Measurements from ENCODE around the gene PRMT5. TPM values are rescaled to one million over a fixed set of nuclear protein-coding genes. Genes with fewer than 3 reads are reported as not detected.

PRMT5 gene
- total and polyA plus RNA-seq, 9 donors: 41.8 to 85.2 (median 69.1) TPM

DNA sequence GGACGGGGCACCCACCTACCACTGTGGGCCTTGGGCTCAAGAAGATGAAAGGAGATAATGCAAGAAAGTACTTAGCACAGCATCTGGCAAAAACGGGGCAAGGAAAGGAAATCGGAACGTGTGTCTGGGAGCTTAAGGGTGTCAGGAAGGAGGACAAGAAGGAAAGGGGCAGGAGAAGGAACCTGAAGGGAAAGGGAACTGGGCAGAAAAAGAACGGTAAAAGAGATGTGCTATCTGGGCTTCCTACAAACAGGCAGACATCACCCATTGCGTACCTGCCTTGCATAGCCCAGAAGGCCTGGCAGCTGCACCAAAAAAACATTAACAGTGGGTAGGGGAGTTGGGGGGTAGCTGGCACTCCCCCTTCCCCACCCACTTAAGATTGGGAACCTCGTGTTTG, 47.1 kb downstream of the PRMT5 start:
- 27% methylated on average over 4 of the region's 7 CpGs for WGBS (ENCODE audit: insufficient coverage)

DNA sequence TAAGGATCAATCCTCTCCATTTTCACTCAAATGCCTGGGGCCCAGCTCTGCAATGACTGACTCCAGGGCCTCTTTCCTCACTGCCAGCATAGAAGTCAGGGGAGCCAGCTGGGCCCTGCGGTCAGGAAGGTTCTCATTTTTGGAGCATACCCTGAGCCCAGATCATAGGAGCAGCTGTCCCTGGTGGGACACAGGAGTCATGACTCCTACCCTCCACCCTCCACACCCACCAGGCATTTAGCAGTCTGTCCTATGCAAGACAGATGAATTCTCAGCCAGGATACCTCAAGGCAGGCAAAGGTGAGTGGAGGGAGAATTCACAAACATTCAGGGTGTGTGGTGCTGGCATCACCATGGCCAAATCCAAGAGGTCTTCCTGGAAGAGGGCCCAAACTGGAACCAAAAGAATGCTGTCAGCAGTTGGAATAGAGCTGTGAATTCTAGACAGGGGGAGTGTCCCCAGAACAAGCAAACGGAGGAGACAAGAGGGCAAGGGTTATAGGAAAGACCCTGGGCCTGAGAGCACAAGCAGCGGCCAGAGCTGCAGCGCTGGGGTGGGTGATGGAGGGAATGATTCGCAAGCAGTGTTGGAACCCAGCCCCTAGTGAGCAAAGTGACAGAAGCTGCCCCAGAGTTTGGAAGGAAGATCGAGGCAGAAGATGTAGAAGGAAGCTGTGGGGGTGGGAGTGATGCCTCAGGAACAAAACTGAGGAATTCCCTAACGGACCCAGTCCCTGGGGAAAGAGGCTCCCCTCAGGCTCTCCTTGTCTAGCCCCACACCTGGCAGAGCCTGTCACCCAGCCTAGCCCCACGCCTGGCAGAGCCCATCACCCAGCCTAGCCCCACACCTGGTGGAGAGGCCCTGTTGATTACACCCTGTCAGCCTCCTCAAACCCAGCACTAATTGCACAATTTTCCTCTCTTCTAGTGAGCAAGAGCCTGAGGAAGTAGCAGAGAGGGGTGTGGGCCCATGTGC, 50.6 kb downstream of the PRMT5 start:
- H3K27me3 ChIP-seq (ENCODE audit: control insufficient read depth, insufficient read depth, low read length): peaks cover 12% of the 10 kb centered on the region
- no peaks in the 10 kb centered on the region for H3K9me3 ChIP-seq (replicated peaks; ENCODE audit: control insufficient read depth, low read depth, low read length)
- no peak overlapping the region for H3K27ac ChIP-seq (ENCODE audit: low read length)
- peaks cover 15% of the 10 kb centered on the region for H3K4me1 ChIP-seq (ENCODE audit: control insufficient read depth, insufficient read depth, low read length)
- H3K4me3 ChIP-seq (ENCODE audit: low read length): no peak overlapping the region
- no peak for DNase-seq
- WGBS (ENCODE audit: insufficient coverage): 71% methylated on average over 4 of the region's 8 CpGs
- peaks cover 50% of the 10 kb centered on the region for H3K36me3 ChIP-seq (ENCODE audit: control insufficient read depth, insufficient read depth, low read length)

More for the DNA sequence above, 47.1 kb downstream of the PRMT5 start:
- Histone ChIP-seq H3K9me3 (replicated peaks; ENCODE audit: control insufficient read depth, low read depth, low read length) (no peaks in the 10 kb centered on the region), H3K4me3 (ENCODE audit: low read length) (no peak overlapping the region), H3K27ac (ENCODE audit: low read length) (no peak overlapping the region), H3K36me3 (ENCODE audit: control insufficient read depth, insufficient read depth, low read length) (peaks cover 16% of the 10 kb centered on the region), H3K27me3 (ENCODE audit: control insufficient read depth, insufficient read depth, low read length) (peaks cover 15% of the 10 kb centered on the region), H3K4me1 (ENCODE audit: control insufficient read depth, insufficient read depth, low read length) (peaks cover 28% of the 10 kb centered on the region)
- no peak for DNase-seq

GRCh38 chr14:22877000-22877501, 52.1 kb downstream of the PRMT5 start:
- peaks cover 9% of the 10 kb centered on the region for H3K4me1 ChIP-seq (ENCODE audit: control insufficient read depth, insufficient read depth, low read length)
- peaks cover 54% of the 10 kb centered on the region for H3K36me3 ChIP-seq (ENCODE audit: control insufficient read depth, insufficient read depth, low read length)
- peaks cover under 1% of the 10 kb centered on the region for H3K27me3 ChIP-seq (ENCODE audit: control insufficient read depth, insufficient read depth, low read length)
- no peaks in the 10 kb centered on the region for H3K9me3 ChIP-seq (replicated peaks; ENCODE audit: control insufficient read depth, low read depth, low read length)
- no peak overlapping the region for H3K4me3 ChIP-seq (ENCODE audit: low read length)
- WGBS (ENCODE audit: insufficient coverage): 92% methylated on average over 18 of the region's 22 CpGs
- no peak overlapping the region for H3K27ac ChIP-seq (ENCODE audit: low read length)
- DNase-seq: no peak

- H3K36me3 ChIP-seq (ENCODE audit: control insufficient read depth, insufficient read depth, low read length): peaks cover 54% of the 10 kb centered on the region
- 94% methylated on average over 20 of the region's 20 CpGs for WGBS (ENCODE audit: insufficient coverage)
Observed at GRCh38 chr14:22875748-22876319, 53.3 kb downstream of the PRMT5 start.

GRCh38 chr14:22875003-22875747, 54.0 kb downstream of the PRMT5 start:
- Histone ChIP-seq H3K36me3 (ENCODE audit: control insufficient read depth, insufficient read depth, low read length) (peaks cover 54% of the 10 kb centered on the region), H3K4me1 (ENCODE audit: control insufficient read depth, insufficient read depth, low read length) (peaks cover 14% of the 10 kb centered on the region), H3K9me3 (replicated peaks; ENCODE audit: control insufficient read depth, low read depth, low read length) (no peaks in the 10 kb centered on the region), H3K27me3 (ENCODE audit: control insufficient read depth, insufficient read depth, low read length) (no peaks in the 10 kb centered on the region), H3K27ac (ENCODE audit: low read length) (no peak overlapping the region), H3K4me3 (ENCODE audit: low read length) (no peak overlapping the region)
- 89% methylated on average over 15 of the region's 15 CpGs for WGBS (ENCODE audit: insufficient coverage)
- DNase-seq: no peak

More at GRCh38 chr14:22875748-22876319, 53.3 kb downstream of the PRMT5 start:
- H3K4me3 ChIP-seq (ENCODE audit: low read length): no peak overlapping the region
- no peaks in the 10 kb centered on the region for H3K27me3 ChIP-seq (ENCODE audit: control insufficient read depth, insufficient read depth, low read length)
- no peak for DNase-seq
- H3K9me3 ChIP-seq (replicated peaks; ENCODE audit: control insufficient read depth, low read depth, low read length): no peaks in the 10 kb centered on the region
- no peak overlapping the region for H3K27ac ChIP-seq (ENCODE audit: low read length)
- peaks cover 10% of the 10 kb centered on the region for H3K4me1 ChIP-seq (ENCODE audit: control insufficient read depth, insufficient read depth, low read length)

DNA sequence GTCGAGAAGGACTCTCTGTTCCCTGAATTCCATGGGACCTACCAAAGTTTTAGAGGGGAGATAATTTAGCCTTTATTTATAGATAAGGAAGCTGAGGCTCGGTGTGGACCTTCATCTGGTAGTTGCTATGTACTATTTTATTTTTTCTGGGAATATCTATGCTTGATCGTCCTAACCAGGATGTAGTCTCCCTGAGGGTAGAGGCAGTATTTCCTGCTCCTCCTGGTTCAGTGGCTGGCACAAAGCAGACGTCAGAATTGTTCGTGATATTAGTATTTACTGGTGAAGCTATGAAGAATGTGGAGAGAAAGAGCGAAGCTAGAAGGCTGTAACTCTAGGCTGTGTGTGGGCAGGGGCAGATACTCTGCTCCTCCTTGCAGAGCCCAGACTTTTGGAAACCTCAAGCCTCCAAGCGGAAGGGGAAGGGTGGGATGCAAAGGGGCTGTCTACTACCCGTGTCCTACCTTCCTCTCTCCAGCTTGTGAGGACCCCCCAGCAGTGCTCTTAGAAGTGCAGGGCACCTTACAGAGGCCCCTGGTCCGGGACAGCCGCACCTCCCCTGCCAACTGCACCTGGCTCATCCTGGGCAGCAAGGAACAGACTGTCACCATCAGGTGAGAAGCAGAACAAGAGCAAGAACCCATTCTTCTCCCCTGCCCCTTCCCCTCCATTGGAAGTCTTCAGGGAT, 56.2 kb downstream of the PRMT5 start:
- DNase-seq: no peak
- Histone ChIP-seq H3K27me3 (ENCODE audit: control insufficient read depth, insufficient read depth, low read length) (no peaks in the 10 kb centered on the region), H3K36me3 (ENCODE audit: control insufficient read depth, insufficient read depth, low read length) (peaks cover 46% of the 10 kb centered on the region), H3K9me3 (replicated peaks; ENCODE audit: control insufficient read depth, low read depth, low read length) (no peaks in the 10 kb centered on the region), H3K27ac (ENCODE audit: low read length) (peak overlapping the region; percentile 97), H3K4me1 (ENCODE audit: control insufficient read depth, insufficient read depth, low read length) (peaks cover 14% of the 10 kb centered on the region), H3K4me3 (ENCODE audit: low read length) (peak overlapping the region; percentile 87)
- WGBS (ENCODE audit: insufficient coverage): 47% methylated on average over 6 of the region's 10 CpGs

- peak; percentile 92 for DNase-seq
- Histone ChIP-seq H3K27me3 (ENCODE audit: control insufficient read depth, insufficient read depth, low read length) (no peaks in the 10 kb centered on the region), H3K27ac (ENCODE audit: low read length) (peak overlapping the region; percentile 97), H3K4me1 (ENCODE audit: control insufficient read depth, insufficient read depth, low read length) (peaks cover 14% of the 10 kb centered on the region), H3K36me3 (ENCODE audit: control insufficient read depth, insufficient read depth, low read length) (peaks cover 39% of the 10 kb centered on the region), H3K9me3 (replicated peaks; ENCODE audit: control insufficient read depth, low read depth, low read length) (no peaks in the 10 kb centered on the region), H3K4me3 (ENCODE audit: low read length) (peak overlapping the region; percentile 87)
- 0% methylated on average over 42 of the region's 45 CpGs for WGBS (ENCODE audit: insufficient coverage)
Observed at GRCh38 chr14:22872033-22872832, 56.9 kb downstream of the PRMT5 start.

DNA sequence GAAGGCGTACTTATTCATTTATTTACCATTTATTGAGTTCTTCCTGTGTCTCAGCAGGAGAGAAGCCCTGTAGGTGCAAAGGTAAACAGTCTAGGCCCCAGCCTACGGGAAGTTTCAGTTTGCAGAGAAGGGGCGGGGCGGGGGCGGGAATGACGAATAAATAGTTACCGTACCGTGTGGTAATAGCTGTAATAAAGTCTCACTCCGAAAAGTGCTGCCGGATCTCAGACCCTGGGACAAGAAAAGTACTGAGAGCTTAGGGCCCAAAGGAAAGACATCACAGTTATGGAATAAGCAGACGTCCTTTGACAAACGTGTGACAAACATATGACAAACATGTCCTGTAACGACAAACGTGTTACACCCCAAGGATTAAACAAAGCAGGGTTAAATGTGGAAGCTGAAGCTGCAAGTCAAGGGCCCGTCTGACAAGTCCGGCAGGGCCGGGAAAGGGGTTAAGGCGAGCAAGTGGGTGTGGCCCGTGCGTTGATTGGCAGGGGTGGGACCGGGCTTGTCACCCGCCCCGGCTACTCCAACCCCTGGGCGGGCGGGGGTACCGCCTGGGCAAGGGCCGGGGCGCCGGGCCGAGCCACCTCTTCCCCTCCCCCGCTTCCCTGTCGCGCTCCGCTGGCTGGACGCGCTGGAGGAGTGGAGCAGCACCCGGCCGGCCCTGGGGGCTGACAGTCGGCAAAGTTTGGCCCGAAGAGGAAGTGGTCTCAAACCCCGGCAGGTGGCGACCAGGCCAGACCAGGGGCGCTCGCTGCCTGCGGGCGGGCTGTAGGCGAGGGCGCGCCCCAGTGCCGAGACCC, 57.7 kb downstream of the PRMT5 start, which contains the start of gene LRP10:
Gene LRP10, plus strand, starts transcription at position 517 of the 809 bp plus-strand sequence. CDS start 564 bp downstream, outside the sequence.
- Histone ChIP-seq H3K4me1 (ENCODE audit: control insufficient read depth, insufficient read depth, low read length) (peaks cover 14% of the 10 kb centered on the region), H3K4me3 (ENCODE audit: low read length) (peak within 1 kb of the TSS; percentile 87), H3K9me3 (replicated peaks; ENCODE audit: control insufficient read depth, low read depth, low read length) (no peaks in the 10 kb centered on the region), H3K27me3 (ENCODE audit: control insufficient read depth, insufficient read depth, low read length) (no peaks in the 10 kb centered on the region), H3K27ac (ENCODE audit: low read length) (peak within 1 kb of the TSS; percentile 97), H3K36me3 (ENCODE audit: control insufficient read depth, insufficient read depth, low read length) (peaks cover 31% of the 10 kb centered on the region)
- DNase-seq: peak; percentile 97
- WGBS (ENCODE audit: insufficient coverage): under 1% methylated on average over 45 of the region's 50 CpGs

Data from muscle of leg (tissue), 11 donors.